Measurements from ENCODE around the gene TNPO2.
A peak's percentile ranks its signal among the peaks of the same experiment; 100 is the strongest.

TNPO2 gene

GRCh38 chr19:12759686-12760085 is 36.0 kb upstream of the TNPO2 start:
- Histone ChIP-seq H4K20me1 (ENCODE audit: insufficient read depth, low read length, poor library complexity, severe bottlenecking) (no peaks in the 10 kb centered on the region), H3K27me3 (ENCODE audit: insufficient read depth, low read length, poor library complexity, severe bottlenecking) (no peaks in the 10 kb centered on the region), H3K9ac (ENCODE audit: low read depth, low read length, poor library complexity, severe bottlenecking) (no peak overlapping the region), H3K4me1 (ENCODE audit: insufficient read depth, low read length, poor library complexity, severe bottlenecking) (no peaks in the 10 kb centered on the region), H3K4me3 (ENCODE audit: low read length, poor library complexity, severe bottlenecking) (no peak overlapping the region), H3K9me3 (ENCODE audit: insufficient read depth, low read depth, low read length) (no peaks in the 10 kb centered on the region), H3K4me2 (ENCODE audit: low read depth, low read length, poor library complexity, severe bottlenecking) (no peak overlapping the region), H3K36me3 (ENCODE audit: insufficient read depth, low read length) (no peaks in the 10 kb centered on the region), H2AFZ (ENCODE audit: low read length) (no peak overlapping the region), H3F3A (ENCODE audit: low read depth) (no peaks in the 10 kb centered on the region), H3K9me2 (replicated peaks; ENCODE audit: low read depth, low read length) (no peaks in the 10 kb centered on the region), H3K79me2 (ENCODE audit: insufficient read depth, low read length) (no peaks in the 10 kb centered on the region)
- TF ChIP-seq CTCF (conservative IDR thresholded peaks at IDR 0.05; ENCODE audit: low read length) (no peak), EZH2phosphoT487 (IDR thresholded peaks at IDR 0.05; ENCODE audit: borderline replicate concordance) (no peak)

- H3F3A ChIP-seq (ENCODE audit: low read depth), result no peaks in the 10 kb centered on the region
- H3K4me2 ChIP-seq (ENCODE audit: low read depth, low read length, poor library complexity, severe bottlenecking), result no peak overlapping the region
- no peaks in the 10 kb centered on the region for H3K79me2 ChIP-seq (ENCODE audit: insufficient read depth, low read length)
- H3K36me3 ChIP-seq (ENCODE audit: insufficient read depth, low read length), result no peaks in the 10 kb centered on the region
- H3K9ac ChIP-seq (ENCODE audit: low read depth, low read length, poor library complexity, severe bottlenecking), result no peak overlapping the region
- no peaks in the 10 kb centered on the region for H3K4me1 ChIP-seq (ENCODE audit: insufficient read depth, low read length, poor library complexity, severe bottlenecking)
- TF ChIP-seq EZH2phosphoT487 (IDR thresholded peaks at IDR 0.05; ENCODE audit: borderline replicate concordance), result no peak
- TF ChIP-seq CTCF (conservative IDR thresholded peaks at IDR 0.05; ENCODE audit: low read length), result peak; percentile 57
- H3K9me2 ChIP-seq (replicated peaks; ENCODE audit: low read depth, low read length), result no peaks in the 10 kb centered on the region
- H4K20me1 ChIP-seq (ENCODE audit: insufficient read depth, low read length, poor library complexity, severe bottlenecking), result no peaks in the 10 kb centered on the region
- H2AFZ ChIP-seq (ENCODE audit: low read length), result no peak overlapping the region; the same call in 1 of the 2 replicates
- H3K9me3 ChIP-seq (ENCODE audit: insufficient read depth, low read depth, low read length), result no peaks in the 10 kb centered on the region
- no peak overlapping the region for H3K4me3 ChIP-seq (ENCODE audit: low read length, poor library complexity, severe bottlenecking)
- H3K27me3 ChIP-seq (ENCODE audit: insufficient read depth, low read length, poor library complexity, severe bottlenecking), result no peaks in the 10 kb centered on the region
These were observed 34.0 kb upstream of the TNPO2 start for GRCh38 chr19:12757544-12758274.

- Histone ChIP-seq H3K36me3 (ENCODE audit: insufficient read depth, low read length) (no peaks in the 10 kb centered on the region), H3K79me2 (ENCODE audit: insufficient read depth, low read length) (no peaks in the 10 kb centered on the region), H3K9me3 (ENCODE audit: insufficient read depth, low read depth, low read length) (no peaks in the 10 kb centered on the region), H3K4me1 (ENCODE audit: insufficient read depth, low read length, poor library complexity, severe bottlenecking) (no peaks in the 10 kb centered on the region), H3K9me2 (replicated peaks; ENCODE audit: low read depth, low read length) (no peaks in the 10 kb centered on the region), H3K27me3 (ENCODE audit: insufficient read depth, low read length, poor library complexity, severe bottlenecking) (no peaks in the 10 kb centered on the region), H2AFZ (ENCODE audit: low read length) (no peak overlapping the region), H4K20me1 (ENCODE audit: insufficient read depth, low read length, poor library complexity, severe bottlenecking) (no peaks in the 10 kb centered on the region), H3K4me2 (ENCODE audit: low read depth, low read length, poor library complexity, severe bottlenecking) (no peak overlapping the region), H3F3A (ENCODE audit: low read depth) (no peaks in the 10 kb centered on the region), H3K9ac (ENCODE audit: low read depth, low read length, poor library complexity, severe bottlenecking) (no peak overlapping the region), H3K4me3 (ENCODE audit: low read length, poor library complexity, severe bottlenecking) (no peak overlapping the region)
- TF ChIP-seq CTCF (conservative IDR thresholded peaks at IDR 0.05; ENCODE audit: low read length), result no peak
- no peak for TF ChIP-seq EZH2phosphoT487 (IDR thresholded peaks at IDR 0.05; ENCODE audit: borderline replicate concordance)
These were observed 32.6 kb upstream of the TNPO2 start for GRCh38 chr19:12756150-12756883.
